ENCODE results near the gene OTUB1. TPM values are rescaled to one million over a fixed set of nuclear protein-coding genes. Genes with fewer than 3 reads are reported as not detected.

Gene OTUB1
- total and polyA plus RNA-seq, 2 of the 13 experiments (the other 11 are each of a cell fraction or from before 2014, with no cell fraction given) = 58.8 to 130 TPM

GRCh38 chr11:63944987-63945386 is 41.3 kb upstream of the OTUB1 start (continued):
- TF ChIP-seq KLF6 (CRISPR knock-in tag; IDR thresholded peaks at IDR 0.05) (0 out of 2 replicates have a peak, but pooled peaks have one; percentile 48), SALL1 (CRISPR knock-in tag; IDR thresholded peaks at IDR 0.05) (peak; percentile 69), MXI1 (IDR thresholded peaks at IDR 0.05; ENCODE audit: borderline replicate concordance, low read depth, low read length) (peak; percentile 88; the same call in 1 of the 3 replicates), ARID4A (CRISPR knock-in tag; IDR thresholded peaks at IDR 0.05; ENCODE audit: borderline replicate concordance) (peak; percentile 54; the same call in 1 of the 2 replicates), MAF1 (CRISPR knock-in tag; IDR thresholded peaks at IDR 0.05; ENCODE audit: borderline replicate concordance) (no peak), JUND (CRISPR knock-in tag; IDR thresholded peaks at IDR 0.05) (peak; percentile 84), ZMAT3 (CRISPR knock-in tag; conservative IDR thresholded peaks at IDR 0.05) (no peak), TFDP1 (CRISPR knock-in tag; IDR thresholded peaks at IDR 0.05; ENCODE audit: borderline replicate concordance) (peak; percentile 43; the same call in 1 of the 2 replicates), RXRB (CRISPR knock-in tag; IDR thresholded peaks at IDR 0.05; ENCODE audit: borderline replicate concordance) (peak; percentile 99), ZNF317 (CRISPR knock-in tag; IDR thresholded peaks at IDR 0.05) (peak; percentile 51; the same call in 1 of the 2 replicates), CREBL2 (CRISPR knock-in tag; IDR thresholded peaks at IDR 0.05; ENCODE audit: borderline replicate concordance) (no peak), ZNF772 (CRISPR knock-in tag; IDR thresholded peaks at IDR 0.05) (0 out of 2 replicates have a peak, but pooled peaks have one; percentile 22), ZNF687 (CRISPR knock-in tag; IDR thresholded peaks at IDR 0.05) (peak; percentile 91), HDAC1 (CRISPR knock-in tag; IDR thresholded peaks at IDR 0.05) (peak; percentile 68), MED1 (CRISPR knock-in tag; IDR thresholded peaks at IDR 0.05) (peak; percentile 66; the same call in 1 of the 2 replicates), NONO (IDR thresholded peaks at IDR 0.05) (no peak), NONO (CRISPR knock-in tag; conservative IDR thresholded peaks at IDR 0.05) (no peak), ZNF337 (CRISPR knock-in tag; IDR thresholded peaks at IDR 0.05; ENCODE audit: borderline replicate concordance, low read depth) (no peak), MAX (IDR thresholded peaks at IDR 0.05) (peak; percentile 93), SOX13 (IDR thresholded peaks at IDR 0.05) (no peak), SOX13 (CRISPR knock-in tag; conservative IDR thresholded peaks at IDR 0.05 in 1 of 2, IDR thresholded peaks at IDR 0.05 in 1 of 2) (no peak), SRY (CRISPR knock-in tag; IDR thresholded peaks at IDR 0.05) (0 out of 2 replicates have a peak, but pooled peaks have one; percentile 40)
